Globus pallidus (tissue), 1 donor: ENCODE data around the gene BRD3OS.

Experiments
- DNase-seq: peaks from one replicate; pipeline ENCODE4 v3.0.0-alpha.2; 2015; ENCODE audit warnings: low spot score

Gene BRD3OS

GRCh38 chr9:134034215-134035040 lies 9.1 kb downstream of the BRD3OS start:
- no peak for DNase-seq

GRCh38 chr9:134035041-134036039 lies 10.1 kb downstream of the BRD3OS start:
- no peak for DNase-seq

GRCh38 chr9:134036130-134036529 lies 10.8 kb downstream of the BRD3OS start:
- no peak for DNase-seq

GRCh38 chr9:134037641-134038040 lies 12.4 kb downstream of the BRD3OS start:
- DNase-seq = no peak

- peak; percentile 20 for DNase-seq
Observed at GRCh38 chr9:134039386-134040175, 14.3 kb downstream of the BRD3OS start.

- DNase-seq = no peak
Observed at GRCh38 chr9:134040176-134040565, 14.9 kb downstream of the BRD3OS start.

GRCh38 chr9:134040781-134041648 lies 15.7 kb downstream of the BRD3OS start:
- no peak for DNase-seq

- no peak for DNase-seq
Observed at GRCh38 chr9:134041649-134041962, 16.3 kb downstream of the BRD3OS start.

- DNase-seq = no peak
Observed at GRCh38 chr9:134043531-134043988, 18.3 kb downstream of the BRD3OS start.

- no peak for DNase-seq
Observed at GRCh38 chr9:134044944-134045343, 19.7 kb downstream of the BRD3OS start.

GRCh38 chr9:134045841-134046544 lies 20.7 kb downstream of the BRD3OS start:
- no peak for DNase-seq

GRCh38 chr9:134046894-134047681 lies 21.8 kb downstream of the BRD3OS start:
- no peak for DNase-seq

- DNase-seq = no peak
Observed at GRCh38 chr9:134047868-134048581, 22.7 kb downstream of the BRD3OS start.

GRCh38 chr9:134048582-134048968 lies 23.3 kb downstream of the BRD3OS start:
- DNase-seq = no peak

GRCh38 chr9:134049236-134049635 lies 24.0 kb downstream of the BRD3OS start:
- DNase-seq = no peak

GRCh38 chr9:134049772-134050588 lies 24.7 kb downstream of the BRD3OS start:
- no peak for DNase-seq

GRCh38 chr9:134050726-134051125 lies 25.4 kb downstream of the BRD3OS start:
- no peak for DNase-seq

GRCh38 chr9:134051319-134051718 lies 26.0 kb downstream of the BRD3OS start:
- no peak for DNase-seq
